GM19238 (cell line): ENCODE measurements around the gene PID1.
A peak's percentile ranks its signal among the peaks of the same experiment; 100 is the strongest.

Experiments
- DNase-seq: peaks from one replicate; pipeline ENCODE4 v3.0.0; 2011; ENCODE audit warnings: low spot score; ENCODE audit not compliant: insufficient read length

Gene PID1

GRCh38 chr2:229270551-229271410, at the start of gene PID1:
PID1 (minus strand) TSS chr2:229271287; CDS start chr2:229271043, 244 bp downstream.
- DNase-seq, result no peak

GRCh38 chr2:229319558-229319957, 48.5 kb upstream of the PID1 start:
- DNase-seq, result no peak

GRCh38 chr2:229314117-229314516, 43.0 kb upstream of the PID1 start:
- DNase-seq, result no peak

GRCh38 chr2:229313591-229313990, 42.5 kb upstream of the PID1 start:
- no peak for DNase-seq

- DNase-seq, result no peak
Measured at GRCh38 chr2:229301237-229301636, 30.1 kb upstream of the PID1 start.

- no peak for DNase-seq
Measured at GRCh38 chr2:229300790-229301189, 29.7 kb upstream of the PID1 start.

- no peak for DNase-seq
Measured at GRCh38 chr2:229300371-229300770, 29.3 kb upstream of the PID1 start.

- no peak for DNase-seq
Measured at GRCh38 chr2:229297247-229297646, 26.2 kb upstream of the PID1 start.

- no peak for DNase-seq
Measured at GRCh38 chr2:229296536-229296935, 25.4 kb upstream of the PID1 start.

GRCh38 chr2:229296016-229296415, 24.9 kb upstream of the PID1 start:
- DNase-seq, result no peak

GRCh38 chr2:229287823-229288222, 16.7 kb upstream of the PID1 start:
- DNase-seq, result no peak

- no peak for DNase-seq
Measured at GRCh38 chr2:229282758-229283546, 11.9 kb upstream of the PID1 start.

- no peak for DNase-seq
Measured at GRCh38 chr2:229279516-229279915, 8.4 kb upstream of the PID1 start.

GRCh38 chr2:229275506-229275905, 4.4 kb upstream of the PID1 start:
- no peak for DNase-seq

GRCh38 chr2:229273723-229274338, 2.7 kb upstream of the PID1 start:
- DNase-seq, result peak; percentile 14

GRCh38 chr2:229273006-229273722, 2.1 kb upstream of the PID1 start:
- DNase-seq, result no peak

- DNase-seq, result no peak
Measured at GRCh38 chr2:229269941-229270340, 1.1 kb downstream of the PID1 start.

- no peak for DNase-seq
Measured at GRCh38 chr2:229269146-229269545, 1.9 kb downstream of the PID1 start.

- DNase-seq, result no peak
Measured at GRCh38 chr2:229268626-229269025, 2.5 kb downstream of the PID1 start.

GRCh38 chr2:229267080-229267479, 4.0 kb downstream of the PID1 start:
- no peak for DNase-seq

GRCh38 chr2:229265727-229266126, 5.4 kb downstream of the PID1 start:
- no peak for DNase-seq
